Neural cell (in vitro differentiated cells): ENCODE measurements around the gene COL4A2. TPM values are rescaled to one million over a fixed set of nuclear protein-coding genes. Genes with fewer than 3 reads are reported as not detected.

Experiments used
- H2AFZ ChIP-seq: fragments of 200-600, 300-800 bp; sonication (generic), shearing (Covaris generic); 2 replicates; pipeline ENCODE4 v1.6.0; 2014; ENCODE audit warnings: low read depth, mild to moderate bottlenecking, antibody characterized with exemption, low read length, moderate library complexity
- H3F3A ChIP-seq: fragments of 200-600 bp; shearing (Covaris generic); 2 replicates; pipeline ENCODE4 v1.6.1; 2016; ENCODE audit warnings: mild to moderate bottlenecking, moderate library complexity, mixed read lengths, antibody characterized with exemption, low read length; ENCODE audit not compliant: insufficient read depth, poor library complexity, severe bottlenecking
- H3K27ac ChIP-seq: fragments of 200-600, 300-800 bp; sonication (generic), shearing (Covaris generic); 2 replicates; pipeline ENCODE4 v1.5.1; 2014; ENCODE audit warnings: mild to moderate bottlenecking, low read length, moderate library complexity
- H3K27me3 ChIP-seq: fragments of 300-800, 200-600 bp; sonication (generic), shearing (Covaris generic); 2 replicates; pipeline ENCODE4 v1.6.0; 2014; ENCODE audit warnings: mild to moderate bottlenecking, low read depth, low read length, moderate library complexity; ENCODE audit not compliant: insufficient read depth
- H3K36me3 ChIP-seq: fragments of 300-800, 200-600 bp; sonication (generic), shearing (Covaris generic); 2 replicates; pipeline ENCODE4 v1.5.1; 2014; ENCODE audit warnings: mild to moderate bottlenecking, antibody characterized with exemption, low read length, moderate library complexity; ENCODE audit not compliant: insufficient read depth
- H3K4me2 ChIP-seq: fragments of 300-800, 200-600 bp; sonication (generic), shearing (Covaris generic); 2 replicates; pipeline ENCODE4 v1.6.0; 2014; ENCODE audit warnings: mild to moderate bottlenecking, low read length
- H3K4me3 ChIP-seq: fragments of 300-800, 200-600 bp; sonication (generic), shearing (Covaris generic); 2 replicates; pipeline ENCODE4 v1.5.1; 2014; ENCODE audit warnings: mild to moderate bottlenecking, low read length, moderate library complexity
- H3K79me2 ChIP-seq: fragments of 200-600 bp; shearing (Covaris generic); replicated peaks from 2 replicates; pipeline ENCODE4 v1.6.0; 2014; ENCODE audit warnings: mild to moderate bottlenecking, low read length, moderate library complexity; ENCODE audit not compliant: insufficient read depth
- H3K9ac ChIP-seq: fragments of 300-800, 200-600 bp; sonication (generic), shearing (Covaris generic); 2 replicates; pipeline ENCODE4 v1.6.1; 2016; ENCODE audit warnings: mild to moderate bottlenecking, low read length, mixed read lengths
- H3K9me2 ChIP-seq: fragments of 200-600 bp; shearing (Covaris generic); 2 replicates; pipeline ENCODE4 v1.6.1; 2016; ENCODE audit warnings: mild to moderate bottlenecking, low read length, mixed read lengths; ENCODE audit not compliant: insufficient read depth
- H3K9me3 ChIP-seq: fragments of 200-600, 300-800 bp; sonication (generic), shearing (Covaris generic); 2 replicates; pipeline ENCODE4 v1.6.1; 2016; ENCODE audit warnings: mild to moderate bottlenecking, mixed run types, low read length, moderate library complexity, mixed read lengths
- H4K20me1 ChIP-seq: fragments of 200-600 bp; shearing (Covaris generic); 2 replicates; pipeline ENCODE4 v1.6.1; 2016; ENCODE audit warnings: mild to moderate bottlenecking, mixed run types; ENCODE audit not compliant: insufficient read depth
- CTCF ChIP-seq: fragments of 450-650 bp; IDR thresholded peaks from 2 replicates; pipeline ENCODE4 v1.5.1; 2014; ENCODE audit warnings: antibody characterized with exemption, mild to moderate bottlenecking, moderate library complexity; ENCODE audit not compliant: poor library complexity, severe bottlenecking
- EP300 ChIP-seq: fragments of 450-650 bp; conservative IDR thresholded peaks from 2 replicates; pipeline ENCODE4 v1.6.1; 2014; ENCODE audit warnings: antibody characterized with exemption, mild to moderate bottlenecking, moderate library complexity; ENCODE audit not compliant: poor library complexity, severe bottlenecking
- EZH2 ChIP-seq: fragments of 200-600, 300-800 bp; shearing (Covaris generic), sonication (generic); IDR thresholded peaks from 2 replicates; pipeline ENCODE4 v1.6.1; 2014; ENCODE audit warnings: antibody characterized with exemption, low read length, borderline replicate concordance, mild to moderate bottlenecking; ENCODE audit not compliant: insufficient read depth, poor library complexity, severe bottlenecking
- MXI1 ChIP-seq: fragments of 450-650 bp; conservative IDR thresholded peaks from 2 replicates; pipeline ENCODE4 v1.6.1; 2014; ENCODE audit warnings: antibody characterized with exemption, mild to moderate bottlenecking; ENCODE audit not compliant: poor library complexity, severe bottlenecking
- POLR2AphosphoS5 ChIP-seq: IDR thresholded peaks from 2 replicates; pipeline ENCODE4 v1.6.1; 2012
- RAD21 ChIP-seq: fragments of 450-650 bp; conservative IDR thresholded peaks from 2 replicates; pipeline ENCODE4 v1.6.1; 2014; ENCODE audit warnings: antibody characterized with exemption, mild to moderate bottlenecking, moderate library complexity
- REST ChIP-seq: IDR thresholded peaks from 2 replicates; pipeline ENCODE4 v1.6.1; 2012; ENCODE audit warnings: borderline replicate concordance
- SMC3 ChIP-seq: fragments of 450-650 bp; conservative IDR thresholded peaks from 2 replicates; pipeline ENCODE4 v1.6.1; 2014; ENCODE audit warnings: antibody characterized with exemption, mild to moderate bottlenecking, moderate library complexity; ENCODE audit not compliant: poor library complexity
- TAF1 ChIP-seq: IDR thresholded peaks from 2 replicates; pipeline ENCODE4 v1.6.1; 2012; ENCODE audit warnings: low read depth
- polyA plus RNA-seq: library from polyadenylated mRNA; depleted of rRNA; stranded (reverse); fragments of >200 nt; gene quantifications from 2 replicates; pipeline ENCODE4 v1.2.3, GENCODE V29; 2014

The COL4A2 gene
- polyA plus RNA-seq, 1 donor from 2014 or later, result 30.8 TPM

GRCh38 chr13:110369400-110369799 is 62.3 kb downstream of the COL4A2 start:
- Histone ChIP-seq H3F3A (no peaks in the 10 kb centered on the region), H3K36me3 (no peaks in the 10 kb centered on the region), H3K4me3 (no peak overlapping the region), H3K27me3 (no peaks in the 10 kb centered on the region), H2AFZ (no peak overlapping the region), H3K27ac (no peak overlapping the region), H3K9ac (no peak overlapping the region), H3K4me2 (no peak overlapping the region), H4K20me1 (no peaks in the 10 kb centered on the region), H3K9me2 (no peaks in the 10 kb centered on the region), H3K9me3 (no peaks in the 10 kb centered on the region), H3K79me2 (no peaks in the 10 kb centered on the region)
- no peak for TF ChIP-seq RAD21
- no peak for TF ChIP-seq REST
- no peak for TF ChIP-seq TAF1
- TF ChIP-seq POLR2AphosphoS5, result no peak
- no peak for TF ChIP-seq MXI1
- no peak for TF ChIP-seq EZH2
- TF ChIP-seq CTCF, result no peak
- no peak for TF ChIP-seq EP300
- no peak for TF ChIP-seq SMC3

GRCh38 chr13:110371550-110372465 is 64.7 kb downstream of the COL4A2 start:
- Histone ChIP-seq H3K4me2 (no peak overlapping the region), H3F3A (no peaks in the 10 kb centered on the region)

More at GRCh38 chr13:110371550-110372465, 64.7 kb downstream of the COL4A2 start:
- Histone ChIP-seq H2AFZ (no peak overlapping the region), H3K79me2 (no peaks in the 10 kb centered on the region), H4K20me1 (no peaks in the 10 kb centered on the region), H3K27me3 (no peaks in the 10 kb centered on the region), H3K9me2 (no peaks in the 10 kb centered on the region), H3K36me3 (no peaks in the 10 kb centered on the region), H3K9me3 (no peaks in the 10 kb centered on the region), H3K27ac (no peak overlapping the region), H3K4me3 (no peak overlapping the region), H3K9ac (no peak overlapping the region)
- TF ChIP-seq TAF1 (no peak), POLR2AphosphoS5 (no peak), CTCF (no peak), RAD21 (no peak), REST (no peak), EZH2 (no peak), MXI1 (no peak)
